GM21447 (cell line): ENCODE results near the gene KRT76.

Source experiments
- ATAC-seq: cut with Tn5 transposase; IDR thresholded peaks from one replicate; pipeline ENCODE4 v1.9.1; 2021; ENCODE audit not compliant: unreplicated experiment

Gene KRT76

GRCh38 chr12:52813885-52814709 lies 37.0 kb upstream of the KRT76 start, which contains the start of gene KRT4:
TSS of gene KRT4 (minus strand) at chr12:52814116. CDS start at chr12:52814058, 58 bp downstream.
- no peak for ATAC-seq

- no peak for ATAC-seq
Observed at GRCh38 chr12:52813203-52813819, 36.2 kb upstream of the KRT76 start.

GRCh38 chr12:52812749-52813148 lies 35.6 kb upstream of the KRT76 start:
- no peak for ATAC-seq

- no peak for ATAC-seq
Observed at GRCh38 chr12:52812073-52812400, 34.9 kb upstream of the KRT76 start.

- ATAC-seq: no peak
Observed at GRCh38 chr12:52811191-52812072, 34.3 kb upstream of the KRT76 start.

GRCh38 chr12:52810554-52810953 lies 33.4 kb upstream of the KRT76 start:
- ATAC-seq: no peak

- no peak for ATAC-seq
Observed at GRCh38 chr12:52809166-52809565, 32.0 kb upstream of the KRT76 start.

GRCh38 chr12:52808573-52809160 lies 31.5 kb upstream of the KRT76 start:
- ATAC-seq: no peak

- no peak for ATAC-seq
Observed at GRCh38 chr12:52807544-52808470, 30.7 kb upstream of the KRT76 start.

GRCh38 chr12:52806821-52807543 lies 29.8 kb upstream of the KRT76 start:
- ATAC-seq: no peak

GRCh38 chr12:52806169-52806811 lies 29.1 kb upstream of the KRT76 start:
- ATAC-seq: no peak

GRCh38 chr12:52805739-52806138 lies 28.6 kb upstream of the KRT76 start:
- ATAC-seq: no peak

GRCh38 chr12:52805000-52805399 lies 27.9 kb upstream of the KRT76 start:
- ATAC-seq: no peak

GRCh38 chr12:52802442-52802841 lies 25.3 kb upstream of the KRT76 start:
- no peak for ATAC-seq

GRCh38 chr12:52801773-52802172 lies 24.6 kb upstream of the KRT76 start:
- ATAC-seq: no peak

GRCh38 chr12:52800259-52800917 lies 23.2 kb upstream of the KRT76 start:
- no peak for ATAC-seq

GRCh38 chr12:52799505-52800211 lies 22.5 kb upstream of the KRT76 start:
- no peak for ATAC-seq
